A673 (cell line): ENCODE results near the gene TMEM131L. TPM values are rescaled to one million over a fixed set of nuclear protein-coding genes. Genes with fewer than 3 reads are reported as not detected.

Experiments used
- BruUV-seq: library from RNA; stranded (reverse); fragments of 400-500 nt; replicated peaks from 2 replicates; lab custom pipeline; 2021; lab: Mats Ljungman, UMichigan
- CTCF ChIA-PET: fragments of 300-600 bp; sonication (Branson Sonifier 250); formaldehyde crosslinking; loops from one replicate; lab custom pipeline; 2022; ENCODE audit warnings: antibody characterized with exemption; lab: Charles Lee
- POLR2A ChIA-PET: fragments of 300-600 bp; sonication (Branson Sonifier 250); formaldehyde crosslinking; loops from one replicate; lab custom pipeline; 2022; ENCODE audit warnings: antibody characterized with exemption; ENCODE audit not compliant: low non-redundant PET; lab: Charles Lee
- DNase-seq: peaks from one replicate; pipeline ENCODE4 v3.0.0-alpha.2; 2015; ENCODE audit warnings: low spot score
- H3K27ac ChIP-seq: fragments of 200-600 bp; sonication (generic); 2 replicates; pipeline ENCODE4 v1.5.1; 2016; ENCODE audit warnings: mixed run types, low read depth, mild to moderate bottlenecking, mixed read lengths, antibody characterized with exemption, low read length; ENCODE audit not compliant: poor library complexity, severe bottlenecking
- H3K27me3 ChIP-seq: fragments of 200-600 bp; sonication (generic); replicated peaks from 2 replicates; pipeline ENCODE4 v1.6.1; 2017; ENCODE audit warnings: mixed run types, low read depth, mild to moderate bottlenecking, mixed read lengths, antibody characterized with exemption, low read length; ENCODE audit not compliant: insufficient read depth, poor library complexity
- H3K36me3 ChIP-seq: fragments of 200-600 bp; sonication (generic); 2 replicates; pipeline ENCODE4 v1.6.1; 2016; ENCODE audit warnings: mixed run types, mild to moderate bottlenecking, mixed read lengths, antibody characterized with exemption, low read length; ENCODE audit not compliant: insufficient read depth, poor library complexity, severe bottlenecking
- H3K4me1 ChIP-seq: fragments of 200-600 bp; sonication (generic); 2 replicates; pipeline ENCODE4 v1.6.1; 2017; ENCODE audit warnings: mixed run types, mild to moderate bottlenecking, mixed read lengths, antibody characterized with exemption, low read length; ENCODE audit not compliant: insufficient read depth, poor library complexity, severe bottlenecking
- H3K4me3 ChIP-seq: fragments of 200-600 bp; sonication (generic); 2 replicates; pipeline ENCODE4 v1.5.1; 2016; ENCODE audit warnings: low read depth, mixed run types, mild to moderate bottlenecking, mixed read lengths, low read length; ENCODE audit not compliant: poor library complexity, severe bottlenecking
- H3K9me3 ChIP-seq: fragments of 200-600 bp; sonication (generic); 2 replicates; pipeline ENCODE4 v1.6.1; 2016; ENCODE audit warnings: mixed run types, low read depth, mild to moderate bottlenecking, mixed read lengths, antibody characterized with exemption, low read length; ENCODE audit not compliant: poor library complexity, severe bottlenecking
- EZH2 ChIP-seq: fragments of 200-600 bp; sonication (generic); IDR thresholded peaks from 2 replicates; pipeline ENCODE4 v1.6.1; 2017; ENCODE audit warnings: borderline replicate concordance, low read depth, mild to moderate bottlenecking, mixed read lengths, antibody characterized with exemption, low read length; ENCODE audit not compliant: poor library complexity, severe bottlenecking
- intact Hi-C: fragments of 100-400 bp; cut with micrococcal nuclease; formaldehyde crosslinking; loops from one replicate; pipeline ENCODE4 v1.10.0; 2022; ENCODE audit not compliant: unreplicated experiment
- total RNA-seq: library from RNA; stranded (reverse); gene quantifications from 2 replicates; pipeline ENCODE4 v1.2.3, GENCODE V29; 2021
- TF ChIP-seq, protein P1 (sequence below): fragments of 300-800, 200-600 bp; sonication (generic); conservative IDR thresholded peaks from 2 replicates; pipeline ENCODE4 v1.5.1; 2017; ENCODE audit warnings: low read depth, mild to moderate bottlenecking, antibody characterized with exemption, low read length, moderate library complexity, mixed read lengths

The TMEM131L gene
- total RNA-seq, 1 experiment from 2014 or later = 18.4 TPM

DNA sequence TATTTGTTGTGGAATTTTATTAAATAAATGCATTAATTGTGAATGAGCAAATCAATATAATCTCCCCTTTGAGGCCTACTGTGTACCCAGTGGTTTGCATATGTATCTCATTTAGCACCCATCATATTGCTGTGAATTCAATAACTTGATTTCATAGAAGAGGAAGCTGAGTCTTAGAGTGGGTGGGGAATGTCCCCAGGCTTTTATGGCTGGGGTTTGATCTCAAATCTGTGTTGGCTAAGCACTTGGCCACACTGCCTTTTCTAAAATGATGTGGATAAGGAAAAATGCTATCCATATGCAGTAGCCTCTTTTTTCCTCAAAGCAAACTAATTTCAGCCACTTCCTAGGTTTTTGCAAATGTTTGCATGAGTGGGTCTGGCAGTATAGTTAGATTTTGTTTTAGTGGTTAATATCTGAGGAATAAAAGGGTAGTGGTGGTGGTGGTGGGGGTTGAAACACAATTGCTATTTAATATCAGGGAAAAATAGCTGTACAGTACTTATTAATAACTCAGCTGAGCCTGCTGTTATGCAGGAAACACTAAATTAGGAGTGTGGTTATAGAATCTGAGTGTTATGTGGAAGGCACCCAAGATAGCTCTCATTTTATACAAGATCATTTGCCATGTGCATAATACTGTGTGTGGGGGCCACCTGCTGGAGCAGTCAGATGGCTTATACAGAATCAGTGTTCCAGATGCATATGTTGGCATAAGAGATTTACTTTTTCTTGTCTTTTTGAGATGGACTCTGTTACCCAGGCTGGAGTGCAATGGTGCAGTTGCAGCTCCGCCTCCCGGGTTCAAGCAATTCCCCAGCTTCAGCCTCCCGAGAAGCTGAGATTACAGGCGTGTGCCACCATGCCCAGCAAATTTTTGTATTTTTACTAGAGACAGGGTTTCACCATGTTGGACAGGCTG lies 108.0 kb downstream of the TMEM131L start:
- no peaks in the 10 kb centered on the region for H3K36me3 ChIP-seq
- no peaks in the 10 kb centered on the region for H3K9me3 ChIP-seq
- DNase-seq = peak; percentile 85
- no peak overlapping the region for H3K27ac ChIP-seq
- POLR2A ChIA-PET = interaction anchor here (0.5 to 1.0 kb wide), 2 partner anchors 10 to 108 kb away, joined by 3 read pairs; partner anchors contain the start of gene TMEM131L
- intact Hi-C loops = loop anchor here (1.0 to 10.0 kb wide), 4 partner anchors 109 to 431 kb away; partner anchors contain the start of gene TMEM131L
- no peak for TF ChIP-seq EZH2
- TF ChIP-seq, protein P1, sequence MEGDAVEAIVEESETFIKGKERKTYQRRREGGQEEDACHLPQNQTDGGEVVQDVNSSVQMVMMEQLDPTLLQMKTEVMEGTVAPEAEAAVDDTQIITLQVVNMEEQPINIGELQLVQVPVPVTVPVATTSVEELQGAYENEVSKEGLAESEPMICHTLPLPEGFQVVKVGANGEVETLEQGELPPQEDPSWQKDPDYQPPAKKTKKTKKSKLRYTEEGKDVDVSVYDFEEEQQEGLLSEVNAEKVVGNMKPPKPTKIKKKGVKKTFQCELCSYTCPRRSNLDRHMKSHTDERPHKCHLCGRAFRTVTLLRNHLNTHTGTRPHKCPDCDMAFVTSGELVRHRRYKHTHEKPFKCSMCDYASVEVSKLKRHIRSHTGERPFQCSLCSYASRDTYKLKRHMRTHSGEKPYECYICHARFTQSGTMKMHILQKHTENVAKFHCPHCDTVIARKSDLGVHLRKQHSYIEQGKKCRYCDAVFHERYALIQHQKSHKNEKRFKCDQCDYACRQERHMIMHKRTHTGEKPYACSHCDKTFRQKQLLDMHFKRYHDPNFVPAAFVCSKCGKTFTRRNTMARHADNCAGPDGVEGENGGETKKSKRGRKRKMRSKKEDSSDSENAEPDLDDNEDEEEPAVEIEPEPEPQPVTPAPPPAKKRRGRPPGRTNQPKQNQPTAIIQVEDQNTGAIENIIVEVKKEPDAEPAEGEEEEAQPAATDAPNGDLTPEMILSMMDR = peak; percentile 81
- no peak overlapping the region for H3K4me3 ChIP-seq
- no TSS peak for BruUV-seq
- no peaks in the 10 kb centered on the region for H3K27me3 ChIP-seq
- H3K4me1 ChIP-seq = peaks cover 18% of the 10 kb centered on the region
- CTCF ChIA-PET = interaction anchor here (0.5 to 1.9 kb wide), 7 partner anchors 106 to 491 kb away, joined by 3 to 25 read pairs (median 6); partner anchors contain the start of gene MND1

DNA sequence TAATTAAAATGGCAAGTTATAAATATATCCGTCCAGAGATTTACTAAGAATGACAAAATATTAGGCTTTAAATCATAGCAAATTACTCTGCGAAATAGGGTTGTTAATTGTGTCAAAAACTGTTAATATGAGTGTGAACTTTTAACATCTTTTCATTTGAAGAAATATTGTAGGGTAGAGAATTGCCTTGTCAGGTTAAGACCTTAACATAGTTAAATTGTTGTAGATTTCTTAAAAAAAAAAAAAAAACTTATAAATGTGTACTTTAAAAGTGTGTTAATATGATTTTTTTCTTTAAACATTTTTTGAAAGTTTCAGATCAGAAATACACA lies 110.2 kb downstream of the TMEM131L start:
- BruUV-seq = no TSS peak
- H3K4me3 ChIP-seq = no peak overlapping the region
- no peak overlapping the region for H3K27ac ChIP-seq
- ChIA-PET POLR2A (no interaction called here), CTCF (interaction anchor here (0.7 kb wide), 2 partner anchors 109 to 403 kb away, joined by 4 read pairs; no protein-coding TSS in a partner anchor)
- H3K9me3 ChIP-seq = no peaks in the 10 kb centered on the region
- intact Hi-C loops = loop anchor here (10.0 kb wide), 1 partner anchor 112 kb away; the partner anchor contains the start of gene TMEM131L
- TF ChIP-seq EZH2 = no peak
- TF ChIP-seq, protein P1 = no peak
- no peak for DNase-seq
- H3K36me3 ChIP-seq = no peaks in the 10 kb centered on the region
- H3K27me3 ChIP-seq = no peaks in the 10 kb centered on the region
- H3K4me1 ChIP-seq = peaks cover 18% of the 10 kb centered on the region

- Histone ChIP-seq H3K36me3 (no peaks in the 10 kb centered on the region), H3K9me3 (no peaks in the 10 kb centered on the region), H3K4me1 (peaks cover 18% of the 10 kb centered on the region), H3K27ac (no peak overlapping the region), H3K27me3 (no peaks in the 10 kb centered on the region), H3K4me3 (no peak overlapping the region)
- TF ChIP-seq, protein P1 = no peak
- TF ChIP-seq EZH2 = no peak
- CTCF ChIA-PET = interaction anchor here (0.7 kb wide), 1 partner anchor 404 kb away, joined by 4 read pairs; no protein-coding TSS in a partner anchor
- POLR2A ChIA-PET = interaction anchor here (0.6 kb wide), 1 partner anchor 111 kb away, joined by 3 read pairs; the partner anchor contains the start of gene TMEM131L
- intact Hi-C loops = loop anchor here (10.0 kb wide), 1 partner anchor 112 kb away; the partner anchor contains the start of gene TMEM131L
- no TSS peak for BruUV-seq
- DNase-seq = no peak
Measured at GRCh38 chr4:153577053-153577452, 110.9 kb downstream of the TMEM131L start.
